ENCODE data around the gene INTS7.

Gene INTS7

DNA sequence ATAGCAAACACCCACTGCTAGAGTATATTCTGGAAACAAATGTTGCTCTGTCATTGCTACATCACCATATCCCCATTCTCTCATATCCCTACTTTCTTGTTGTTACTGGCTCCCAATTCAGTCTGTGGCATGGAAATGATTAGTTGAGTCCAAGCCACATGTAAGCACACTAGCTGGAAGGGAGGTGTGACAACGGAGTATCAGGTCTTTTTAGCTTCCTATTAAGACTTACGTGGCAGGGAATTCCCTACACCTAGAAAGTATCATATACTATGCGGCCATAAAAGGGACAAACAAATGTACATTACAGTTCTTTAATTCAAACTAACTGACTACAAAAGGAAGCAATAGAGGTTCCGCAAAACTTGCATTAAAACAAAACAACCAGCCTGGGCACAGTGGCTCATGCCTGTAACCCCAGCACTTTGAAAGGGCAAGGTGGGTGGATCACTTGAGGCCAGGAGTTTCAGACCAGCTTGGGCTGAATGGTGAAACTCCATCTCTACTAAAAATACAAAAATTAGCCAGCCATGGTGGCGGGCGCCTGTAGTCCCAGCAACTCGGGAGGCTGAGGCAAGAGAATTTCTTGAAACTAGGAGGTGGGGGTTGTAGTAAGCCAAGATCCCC is 48.6 kb downstream of the INTS7 start:
- TF ChIP-seq TEAD4 (IDR thresholded peaks at IDR 0.05) (no peak), EP300 (IDR thresholded peaks at IDR 0.05; ENCODE audit: borderline replicate concordance) (no peak), YY1 (IDR thresholded peaks at IDR 0.05; ENCODE audit: low read depth) (no peak), FOXM1 (IDR thresholded peaks at IDR 0.05; ENCODE audit: borderline replicate concordance, low read depth) (no peak), TAF1 (IDR thresholded peaks at IDR 0.05; ENCODE audit: low read depth) (no peak), ZBTB7A (IDR thresholded peaks at IDR 0.05; ENCODE audit: low read depth) (no peak), CEBPB (IDR thresholded peaks at IDR 0.05) (no peak), TCF12 (IDR thresholded peaks at IDR 0.05; ENCODE audit: low read depth) (no peak), RAD21 (IDR thresholded peaks at IDR 0.05; ENCODE audit: low read depth) (no peak), NFIC (IDR thresholded peaks at IDR 0.05) (no peak), CREB1 (IDR thresholded peaks at IDR 0.05; ENCODE audit: low read depth) (no peak), EGR1 (IDR thresholded peaks at IDR 0.05) (no peak)
- TF ChIP-seq, protein P1, sequence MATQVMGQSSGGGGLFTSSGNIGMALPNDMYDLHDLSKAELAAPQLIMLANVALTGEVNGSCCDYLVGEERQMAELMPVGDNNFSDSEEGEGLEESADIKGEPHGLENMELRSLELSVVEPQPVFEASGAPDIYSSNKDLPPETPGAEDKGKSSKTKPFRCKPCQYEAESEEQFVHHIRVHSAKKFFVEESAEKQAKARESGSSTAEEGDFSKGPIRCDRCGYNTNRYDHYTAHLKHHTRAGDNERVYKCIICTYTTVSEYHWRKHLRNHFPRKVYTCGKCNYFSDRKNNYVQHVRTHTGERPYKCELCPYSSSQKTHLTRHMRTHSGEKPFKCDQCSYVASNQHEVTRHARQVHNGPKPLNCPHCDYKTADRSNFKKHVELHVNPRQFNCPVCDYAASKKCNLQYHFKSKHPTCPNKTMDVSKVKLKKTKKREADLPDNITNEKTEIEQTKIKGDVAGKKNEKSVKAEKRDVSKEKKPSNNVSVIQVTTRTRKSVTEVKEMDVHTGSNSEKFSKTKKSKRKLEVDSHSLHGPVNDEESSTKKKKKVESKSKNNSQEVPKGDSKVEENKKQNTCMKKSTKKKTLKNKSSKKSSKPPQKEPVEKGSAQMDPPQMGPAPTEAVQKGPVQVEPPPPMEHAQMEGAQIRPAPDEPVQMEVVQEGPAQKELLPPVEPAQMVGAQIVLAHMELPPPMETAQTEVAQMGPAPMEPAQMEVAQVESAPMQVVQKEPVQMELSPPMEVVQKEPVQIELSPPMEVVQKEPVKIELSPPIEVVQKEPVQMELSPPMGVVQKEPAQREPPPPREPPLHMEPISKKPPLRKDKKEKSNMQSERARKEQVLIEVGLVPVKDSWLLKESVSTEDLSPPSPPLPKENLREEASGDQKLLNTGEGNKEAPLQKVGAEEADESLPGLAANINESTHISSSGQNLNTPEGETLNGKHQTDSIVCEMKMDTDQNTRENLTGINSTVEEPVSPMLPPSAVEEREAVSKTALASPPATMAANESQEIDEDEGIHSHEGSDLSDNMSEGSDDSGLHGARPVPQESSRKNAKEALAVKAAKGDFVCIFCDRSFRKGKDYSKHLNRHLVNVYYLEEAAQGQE (IDR thresholded peaks at IDR 0.05; ENCODE audit: low read depth): no peak
- TF ChIP-seq, protein P2, sequence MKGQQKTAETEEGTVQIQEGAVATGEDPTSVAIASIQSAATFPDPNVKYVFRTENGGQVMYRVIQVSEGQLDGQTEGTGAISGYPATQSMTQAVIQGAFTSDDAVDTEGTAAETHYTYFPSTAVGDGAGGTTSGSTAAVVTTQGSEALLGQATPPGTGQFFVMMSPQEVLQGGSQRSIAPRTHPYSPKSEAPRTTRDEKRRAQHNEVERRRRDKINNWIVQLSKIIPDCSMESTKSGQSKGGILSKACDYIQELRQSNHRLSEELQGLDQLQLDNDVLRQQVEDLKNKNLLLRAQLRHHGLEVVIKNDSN (IDR thresholded peaks at IDR 0.05): no peak
- TF ChIP-seq, protein P3, sequence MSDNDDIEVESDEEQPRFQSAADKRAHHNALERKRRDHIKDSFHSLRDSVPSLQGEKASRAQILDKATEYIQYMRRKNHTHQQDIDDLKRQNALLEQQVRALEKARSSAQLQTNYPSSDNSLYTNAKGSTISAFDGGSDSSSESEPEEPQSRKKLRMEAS (IDR thresholded peaks at IDR 0.05): no peak

DNA sequence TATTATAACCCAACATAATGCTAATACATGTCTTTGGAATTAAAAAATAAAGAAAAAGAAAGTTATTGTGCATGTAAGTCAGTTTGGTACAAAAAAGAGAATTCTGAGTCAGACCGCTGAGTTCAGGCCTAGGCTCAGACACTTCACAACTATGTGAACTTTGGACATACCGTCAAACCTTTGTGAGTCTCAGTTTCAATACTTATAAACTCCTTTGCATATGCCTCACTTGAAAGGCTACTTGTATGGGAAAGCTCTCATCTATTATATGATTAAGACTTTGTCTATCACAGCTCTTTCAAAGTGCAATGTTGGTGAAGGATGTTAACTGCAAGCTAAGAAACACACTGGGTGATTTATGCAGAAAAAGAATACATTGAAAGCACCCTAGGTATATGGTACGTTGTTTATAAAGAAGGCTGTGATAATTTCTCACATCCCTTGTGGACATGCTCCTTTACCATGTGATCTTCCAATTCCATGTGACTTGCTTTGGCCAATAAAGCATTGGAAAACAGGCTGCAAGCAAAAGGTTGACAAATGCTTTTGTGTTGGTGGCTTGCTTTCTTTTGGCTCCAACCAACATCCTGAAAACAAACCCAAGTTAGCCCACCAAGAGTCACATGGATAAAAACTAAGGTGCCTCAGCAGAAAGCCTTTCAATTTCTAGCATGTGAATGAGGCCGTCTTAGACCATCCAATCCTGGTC is 49.6 kb downstream of the INTS7 start:
- TF ChIP-seq RAD21 (IDR thresholded peaks at IDR 0.05; ENCODE audit: low read depth) (no peak), CREB1 (IDR thresholded peaks at IDR 0.05; ENCODE audit: low read depth) (no peak), TEAD4 (IDR thresholded peaks at IDR 0.05) (no peak), EP300 (IDR thresholded peaks at IDR 0.05; ENCODE audit: borderline replicate concordance) (no peak), EGR1 (IDR thresholded peaks at IDR 0.05) (no peak), NFIC (IDR thresholded peaks at IDR 0.05) (no peak), CEBPB (IDR thresholded peaks at IDR 0.05) (no peak), YY1 (IDR thresholded peaks at IDR 0.05; ENCODE audit: low read depth) (no peak), FOXM1 (IDR thresholded peaks at IDR 0.05; ENCODE audit: borderline replicate concordance, low read depth) (no peak), TCF12 (IDR thresholded peaks at IDR 0.05; ENCODE audit: low read depth) (no peak), ZBTB7A (IDR thresholded peaks at IDR 0.05; ENCODE audit: low read depth) (no peak), TAF1 (IDR thresholded peaks at IDR 0.05; ENCODE audit: low read depth) (no peak)
- TF ChIP-seq, protein P2 (IDR thresholded peaks at IDR 0.05): no peak
- TF ChIP-seq, protein P3 (IDR thresholded peaks at IDR 0.05): no peak
- TF ChIP-seq, protein P1 (IDR thresholded peaks at IDR 0.05; ENCODE audit: low read depth): no peak

DNA sequence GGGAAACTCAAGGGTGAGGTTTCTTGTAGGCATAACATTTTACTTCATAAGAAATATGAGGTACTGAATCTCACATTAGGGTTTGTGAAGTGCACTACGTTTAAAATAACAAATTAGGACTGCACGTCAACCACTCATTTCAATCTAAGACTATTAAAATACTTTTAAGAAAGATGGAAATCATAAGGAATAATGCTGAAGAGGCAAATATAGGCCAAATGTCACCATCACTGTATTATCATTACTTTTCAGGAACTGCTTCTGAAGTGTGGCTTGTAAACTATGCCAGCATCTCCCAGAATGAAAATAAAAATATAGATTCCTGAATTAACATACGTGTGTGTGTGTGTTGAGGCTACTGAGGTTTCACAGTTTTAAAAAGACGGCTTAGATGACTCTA is 56.8 kb downstream of the INTS7 start:
- no peak for TF ChIP-seq TEAD4 (IDR thresholded peaks at IDR 0.05)
- TF ChIP-seq EGR1 (IDR thresholded peaks at IDR 0.05): no peak
- TF ChIP-seq RAD21 (IDR thresholded peaks at IDR 0.05; ENCODE audit: low read depth): no peak
- no peak for TF ChIP-seq ZBTB7A (IDR thresholded peaks at IDR 0.05; ENCODE audit: low read depth)
- no peak for TF ChIP-seq CEBPB (IDR thresholded peaks at IDR 0.05)

DNA sequence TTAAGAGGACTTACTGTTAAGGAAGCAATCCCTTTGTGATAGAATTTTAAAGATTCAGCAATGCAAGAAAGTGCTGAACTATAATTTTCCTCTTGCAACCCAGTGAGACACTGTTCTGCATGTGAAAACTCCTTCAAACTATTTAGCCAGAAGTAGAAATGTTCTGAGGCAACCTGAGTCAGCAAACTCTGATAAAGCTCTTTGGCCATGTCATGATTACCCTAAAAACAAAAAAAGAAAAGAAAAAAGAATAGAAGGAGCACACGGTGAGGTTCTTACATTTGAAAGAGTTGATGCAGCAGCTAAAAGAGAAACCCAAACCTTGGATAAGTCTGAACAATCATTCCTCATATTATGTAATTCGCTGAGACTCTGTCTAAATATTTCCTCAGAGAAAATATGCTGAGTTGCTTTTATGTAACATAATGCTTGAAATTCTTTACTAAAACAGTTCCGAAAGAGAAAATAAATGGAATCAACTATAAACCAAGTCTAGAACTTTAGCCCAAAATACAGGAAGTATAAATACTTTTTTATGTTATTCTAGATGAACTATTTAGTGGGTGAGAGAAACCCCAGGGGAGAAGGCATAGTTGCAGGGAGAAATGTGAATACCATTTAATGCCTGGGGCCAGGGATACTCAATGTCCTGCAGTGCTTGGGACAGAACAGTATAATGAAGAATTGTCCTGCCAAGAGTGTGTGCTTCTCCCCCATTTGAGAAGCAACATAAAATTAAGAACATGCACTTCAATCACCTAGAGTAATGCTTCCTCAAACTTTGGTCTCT is 60.0 kb downstream of the INTS7 start:
- TF ChIP-seq FOXM1 (IDR thresholded peaks at IDR 0.05; ENCODE audit: borderline replicate concordance, low read depth) (no peak), EP300 (IDR thresholded peaks at IDR 0.05; ENCODE audit: borderline replicate concordance) (no peak), ZBTB7A (IDR thresholded peaks at IDR 0.05; ENCODE audit: low read depth) (no peak), NFIC (IDR thresholded peaks at IDR 0.05) (no peak), YY1 (IDR thresholded peaks at IDR 0.05; ENCODE audit: low read depth) (no peak), TAF1 (IDR thresholded peaks at IDR 0.05; ENCODE audit: low read depth) (no peak), EGR1 (IDR thresholded peaks at IDR 0.05) (no peak), CEBPB (IDR thresholded peaks at IDR 0.05) (no peak), CREB1 (IDR thresholded peaks at IDR 0.05; ENCODE audit: low read depth) (no peak), TEAD4 (IDR thresholded peaks at IDR 0.05) (no peak), RAD21 (IDR thresholded peaks at IDR 0.05; ENCODE audit: low read depth) (no peak), TCF12 (IDR thresholded peaks at IDR 0.05; ENCODE audit: low read depth) (no peak)
- TF ChIP-seq, protein P3 (IDR thresholded peaks at IDR 0.05): no peak
- TF ChIP-seq, protein P2 (IDR thresholded peaks at IDR 0.05): no peak
- TF ChIP-seq, protein P1 (IDR thresholded peaks at IDR 0.05; ENCODE audit: low read depth): no peak
